ENCODE measurements around the gene WNK4. TPM values are rescaled to one million over a fixed set of nuclear protein-coding genes. Genes with fewer than 3 reads are reported as not detected.
A peak's percentile ranks its signal among the peaks of the same experiment; 100 is the strongest.
"Not testable (repeated sequence)": the region's sequence is repeated elsewhere in the genome, so short reads cannot be mapped to it uniquely, and the experiment has no call there.

The WNK4 gene
- 1 to 10 TPM in 3 of 10 donors, under 1 TPM in 7; 0.31 to 1.3 (median 0.54) TPM for polyA plus RNA-seq (ENCODE audit: insufficient read length in 10 of 10)
- long read RNA-seq, donor 1, result 0 reads
- long read RNA-seq, donor 2, result 0 reads
- long read RNA-seq, donor 3, result 0 reads
- long read RNA-seq, donor 4, result 0 reads
- long read RNA-seq, donor 5, result 0 reads
- long read RNA-seq, donor 6, result 0 reads
- long read RNA-seq, donor 7, result 0 reads
- long read RNA-seq, donor 8, result 0 reads
- long read RNA-seq, donor 9, result 0 reads

GRCh38 chr17:42779936-42780850 lies at the start of gene WNK4:
Gene WNK4, plus strand, starts transcription at chr17:42780610. Its CDS starts 89 bp downstream, at chr17:42780699.
- peak in 1 of 3 donors; percentile 62 for DNase-seq

DNA sequence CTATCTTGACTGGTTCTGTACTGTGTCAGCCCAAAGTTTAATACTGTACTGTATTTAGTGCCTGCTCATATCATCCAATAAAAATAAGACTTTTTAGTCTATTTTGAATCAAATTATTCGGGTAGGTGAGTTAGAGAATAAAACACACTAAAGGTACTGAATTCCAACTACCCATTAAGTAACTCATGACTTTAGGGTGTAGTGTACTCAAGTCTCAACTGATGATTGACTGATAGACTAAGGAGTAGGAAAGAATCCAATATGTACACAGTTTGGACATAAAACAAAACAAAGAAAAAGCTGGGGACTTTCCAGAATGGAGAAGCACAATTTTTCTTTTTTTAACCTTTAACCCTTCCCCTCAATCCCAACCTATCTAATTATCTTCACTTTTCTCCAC lies 39.7 kb upstream of the WNK4 start:
- no peak for DNase-seq

GRCh38 chr17:42742916-42743315 lies 37.5 kb upstream of the WNK4 start:
- DNase-seq, result not testable (repeated sequence)

- DNase-seq, result no peak
Observed at GRCh38 chr17:42743595-42744282, 36.7 kb upstream of the WNK4 start.

GRCh38 chr17:42744283-42744805 lies 36.1 kb upstream of the WNK4 start:
- no peak for DNase-seq

DNA sequence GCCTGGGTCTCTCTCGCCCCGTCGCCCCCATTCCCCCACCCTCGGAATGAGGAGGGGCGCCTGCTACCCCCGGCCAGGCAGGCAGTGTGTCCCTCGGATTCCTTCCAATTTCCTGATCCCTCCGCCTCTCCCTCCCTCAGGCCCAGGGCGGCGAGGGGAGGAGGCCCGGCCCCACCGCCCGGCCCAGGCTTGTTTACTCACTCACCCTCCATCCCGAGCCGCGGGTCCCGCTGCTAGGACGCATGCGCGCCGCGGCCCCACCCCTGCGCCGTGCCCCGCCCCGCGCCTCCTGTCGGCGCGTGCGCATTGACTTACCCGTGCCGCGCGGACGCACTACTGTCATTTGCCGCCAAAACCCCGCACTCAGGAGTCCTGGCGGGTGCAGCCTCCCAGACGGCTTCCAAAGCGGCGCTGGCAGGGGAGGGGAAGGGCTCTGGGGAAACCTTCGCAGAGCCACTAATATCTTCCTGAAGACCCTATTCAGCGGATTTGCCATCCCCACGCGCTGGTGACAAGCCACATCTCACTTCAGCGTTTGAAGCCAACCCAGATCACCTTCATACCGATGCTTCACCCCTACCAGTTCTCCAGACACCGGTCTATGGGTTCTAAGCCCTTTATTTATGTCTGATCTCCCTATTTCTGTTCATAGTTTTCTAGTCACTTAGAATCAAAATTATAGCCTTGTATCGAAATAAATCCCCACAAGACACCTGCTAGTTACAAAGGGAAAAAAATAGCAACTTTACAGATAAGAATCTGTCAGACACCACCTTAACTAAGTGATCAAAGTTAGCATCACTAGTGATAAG lies 35.4 kb upstream of the WNK4 start, which contains the start of gene EZH1:
Gene EZH1 (minus strand): TSS at position 235 of the 812 bp plus-strand sequence. CDS start 16,099 bp downstream, outside the sequence.
- DNase-seq, result peak; percentile 92 to 97 (median 95)

GRCh38 chr17:42748202-42748907 lies 32.1 kb upstream of the WNK4 start:
- DNase-seq, result peak in 1 of 3 donors; percentile 44

DNA sequence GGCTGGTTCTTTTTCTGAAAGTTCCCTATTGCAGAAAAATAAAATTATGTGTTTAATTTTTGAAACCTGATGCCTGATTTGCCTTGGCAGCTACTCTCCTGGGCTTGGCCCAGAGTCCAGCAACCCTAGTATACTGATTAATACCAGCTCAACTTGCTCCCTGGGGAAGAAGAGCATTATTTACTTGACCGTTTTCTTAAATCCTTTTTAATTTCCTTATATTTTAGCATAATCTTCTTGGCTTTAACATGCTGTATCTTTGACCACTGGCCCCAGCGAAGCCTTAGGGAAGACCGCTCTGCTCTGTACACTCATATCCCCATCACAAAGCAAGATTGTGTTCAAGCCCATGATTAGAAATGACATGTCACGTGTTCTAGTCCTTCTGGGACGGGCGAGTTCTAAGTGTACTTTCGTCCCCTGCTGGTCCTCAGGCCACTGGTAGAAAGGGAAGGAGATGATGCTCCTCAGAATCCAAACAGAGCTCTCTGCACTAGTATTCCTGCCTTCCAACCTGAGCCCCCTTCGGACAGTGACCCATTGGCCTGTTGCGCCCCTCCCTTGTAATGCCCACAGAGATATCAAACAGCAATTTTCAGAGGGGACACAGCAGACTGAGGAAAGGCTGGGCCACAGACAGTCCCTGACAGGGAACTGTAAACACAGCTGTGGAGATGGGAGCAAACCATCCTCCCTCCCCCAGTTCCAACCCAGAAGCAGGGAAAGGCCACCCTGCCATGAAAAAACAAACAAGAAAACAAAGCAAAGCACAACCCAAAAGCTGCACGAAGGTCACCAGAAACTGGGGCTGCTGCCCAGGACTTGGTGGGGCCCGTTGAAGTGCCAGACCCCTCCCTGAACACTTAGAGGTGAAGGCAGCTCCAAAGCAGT lies 31.3 kb upstream of the WNK4 start:
- DNase-seq, result peak in 1 of 3 donors; percentile 45

DNA sequence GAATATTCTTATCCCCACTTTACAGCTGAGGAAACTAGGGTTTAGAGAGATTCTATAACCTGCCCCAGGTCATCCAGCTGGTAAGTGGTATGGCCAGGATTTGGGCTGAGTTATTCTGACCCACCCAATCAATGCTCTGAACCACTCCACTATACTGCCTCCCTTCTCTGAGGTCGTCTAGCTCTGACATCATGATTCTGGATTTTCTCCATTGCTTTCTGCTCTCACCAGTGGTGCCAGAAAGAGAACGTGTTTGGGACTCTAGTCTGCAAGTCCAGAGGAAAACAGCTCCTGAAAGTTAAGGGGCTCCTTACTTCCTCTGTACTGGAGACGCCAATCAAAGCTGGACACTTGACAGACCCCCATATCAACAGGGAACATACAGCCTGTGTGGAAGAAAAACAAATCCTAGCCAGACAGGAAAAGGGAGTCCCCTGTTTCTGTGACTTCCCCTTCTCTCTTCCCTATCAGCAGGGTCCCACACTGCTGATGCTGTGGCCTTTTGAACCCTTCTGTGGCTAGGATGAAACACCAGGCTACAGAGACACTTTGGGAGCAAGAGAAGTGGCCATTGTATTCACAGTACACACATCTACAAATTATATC lies 29.6 kb upstream of the WNK4 start:
- peak in 1 of 3 donors; percentile 44 for DNase-seq

GRCh38 chr17:42751628-42752027 lies 28.8 kb upstream of the WNK4 start:
- DNase-seq, result no peak

GRCh38 chr17:42754782-42755181 lies 25.6 kb upstream of the WNK4 start:
- peak in 2 of 3 donors; percentile 53 to 63 for DNase-seq

DNA sequence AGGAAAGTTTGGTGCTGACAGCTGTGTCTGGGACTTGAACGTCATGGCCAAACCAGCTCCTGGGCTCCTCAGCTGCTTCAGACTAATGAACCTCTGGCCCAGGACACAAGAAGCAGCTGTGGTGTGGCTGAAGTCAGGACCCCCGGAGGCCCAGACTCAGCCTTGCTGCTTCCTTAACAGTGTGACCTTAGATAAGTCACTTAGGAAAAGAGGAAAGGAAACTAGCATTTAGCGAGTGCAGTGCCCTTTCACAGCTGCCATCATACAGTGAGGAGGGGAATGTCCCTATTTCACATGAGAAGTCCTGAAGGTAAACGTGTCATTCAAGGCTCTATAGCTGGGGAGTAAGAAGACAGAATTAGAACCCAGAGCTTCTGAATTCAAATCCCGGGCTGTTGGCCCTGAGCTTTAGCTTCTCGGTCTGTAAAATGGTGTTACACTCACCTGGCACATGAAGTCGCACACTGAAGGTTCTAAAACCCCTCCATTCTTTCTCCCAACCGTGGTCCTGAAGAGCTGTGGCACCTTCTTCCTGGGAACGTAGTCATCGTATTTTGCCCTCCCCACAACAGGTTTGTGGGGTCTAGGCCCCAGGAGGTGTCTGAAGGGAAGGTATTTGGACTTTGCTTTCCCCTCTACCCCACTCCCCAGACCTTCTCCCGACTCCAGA lies 20.3 kb upstream of the WNK4 start:
- no peak for DNase-seq

- DNase-seq, result peak in 1 of 3 donors; percentile 77
Observed at GRCh38 chr17:42760652-42761581, 19.5 kb upstream of the WNK4 start, which contains the start of gene RAMP2. Gene RAMP2, plus strand, starts transcription at chr17:42761227. Its CDS starts 35 bp downstream, at chr17:42761262.

GRCh38 chr17:42761638-42762037 lies 18.8 kb upstream of the WNK4 start:
- no peak for DNase-seq

DNA sequence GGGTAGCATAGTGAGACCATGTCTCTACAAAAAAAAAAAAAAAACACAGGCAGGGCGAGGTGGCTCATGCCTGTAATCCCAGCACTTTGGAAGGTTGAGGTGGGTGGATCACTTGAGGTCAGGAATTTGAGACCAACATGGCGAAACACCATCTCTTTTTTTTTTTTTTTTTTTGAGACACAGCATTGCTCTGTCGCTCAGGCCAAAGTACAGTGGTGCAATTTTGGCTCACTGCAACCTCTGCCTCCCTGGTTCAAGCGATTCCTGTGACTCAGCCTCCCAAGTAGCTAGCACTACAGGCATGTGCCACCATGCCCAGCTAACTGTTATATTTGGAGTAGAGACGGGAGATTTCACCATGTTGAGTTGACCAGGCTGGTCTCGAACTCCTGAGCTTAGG lies 14.3 kb upstream of the WNK4 start:
- no peak for DNase-seq

DNA sequence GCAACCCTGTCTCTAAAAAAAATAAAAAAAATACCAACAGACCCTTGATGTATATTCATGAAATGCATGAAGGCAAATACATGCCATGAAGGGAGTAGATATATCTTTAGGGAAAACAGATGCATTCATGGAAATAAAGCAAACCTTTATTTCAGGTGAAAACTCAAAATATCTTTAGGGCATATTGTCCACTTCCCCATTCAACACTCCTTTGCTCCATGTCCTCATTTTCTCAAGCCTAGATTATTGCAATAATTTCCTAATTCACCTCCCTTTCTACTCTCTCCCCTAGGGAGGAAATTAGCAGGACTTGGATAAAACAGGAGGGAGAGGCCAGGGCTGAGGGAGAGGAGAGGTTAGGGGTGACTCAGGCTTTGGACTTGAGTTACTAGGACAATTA lies 12.9 kb upstream of the WNK4 start:
- no peak for DNase-seq

DNA sequence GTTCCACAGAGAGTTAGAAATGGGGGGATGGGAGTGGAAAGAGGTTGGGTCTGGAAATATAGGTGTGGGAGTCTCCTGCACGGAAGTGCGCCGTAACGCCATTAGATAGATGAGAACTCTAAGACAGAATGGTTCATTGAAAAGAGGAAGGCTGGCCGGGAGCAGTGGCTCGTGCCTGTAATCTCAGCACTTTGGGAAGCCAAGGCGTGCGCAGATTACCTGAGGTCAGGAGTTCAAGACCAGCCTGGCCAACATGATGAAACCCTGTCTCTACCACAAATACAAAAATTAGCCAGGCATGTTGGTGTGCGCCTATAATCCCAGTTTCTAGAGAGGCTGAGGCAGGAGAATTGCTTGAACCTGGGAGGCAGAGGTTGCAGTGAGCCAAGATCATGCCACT lies 12.4 kb upstream of the WNK4 start:
- DNase-seq, result not testable (repeated sequence)
